GM12801 (cell line): ENCODE measurements around the gene GNG7.

Experiments
- TF ChIP-seq, protein P1 (sequence below): IDR thresholded peaks from one replicate; pipeline ENCODE4 v1.5.1; 2011; ENCODE audit warnings: control low read depth; ENCODE audit not compliant: insufficient read length; ENCODE audit errors: extremely low read depth

Gene GNG7

DNA sequence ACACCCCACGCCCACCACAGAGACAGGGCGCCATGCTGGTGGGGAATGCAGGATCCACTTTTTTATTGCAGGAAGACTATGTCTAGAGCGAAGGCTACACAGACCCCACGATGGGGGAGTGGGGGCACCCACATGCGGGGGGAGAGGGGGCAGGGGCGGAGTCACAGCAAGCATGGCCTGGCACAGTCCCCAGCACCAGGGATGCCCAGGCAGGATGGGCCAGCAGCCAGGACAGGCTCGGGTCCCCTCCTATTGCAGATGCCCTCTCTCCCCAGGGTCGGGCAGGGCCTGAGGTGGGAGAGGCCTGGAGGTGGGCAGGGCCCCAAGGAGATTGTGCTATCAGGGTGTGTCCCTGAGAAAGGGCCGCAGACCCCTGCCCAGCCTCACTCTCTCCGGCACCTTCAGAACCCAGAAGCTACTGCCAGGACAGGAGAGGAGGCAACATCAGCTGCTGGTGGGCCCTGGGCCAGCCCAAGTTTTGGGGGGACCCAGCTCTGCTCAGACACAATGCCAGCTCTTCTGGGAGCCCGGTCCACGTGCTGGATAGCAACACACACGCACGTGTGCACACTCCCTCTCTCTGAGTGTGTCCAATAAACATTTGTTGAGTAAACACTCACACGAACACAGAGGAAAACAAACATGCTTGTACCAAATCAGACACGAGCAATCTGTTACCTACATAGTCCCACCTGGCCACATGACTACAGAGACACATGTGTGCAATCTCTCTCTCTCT is 12.2 kb upstream of the GNG7 start:
- TF ChIP-seq, protein P1, sequence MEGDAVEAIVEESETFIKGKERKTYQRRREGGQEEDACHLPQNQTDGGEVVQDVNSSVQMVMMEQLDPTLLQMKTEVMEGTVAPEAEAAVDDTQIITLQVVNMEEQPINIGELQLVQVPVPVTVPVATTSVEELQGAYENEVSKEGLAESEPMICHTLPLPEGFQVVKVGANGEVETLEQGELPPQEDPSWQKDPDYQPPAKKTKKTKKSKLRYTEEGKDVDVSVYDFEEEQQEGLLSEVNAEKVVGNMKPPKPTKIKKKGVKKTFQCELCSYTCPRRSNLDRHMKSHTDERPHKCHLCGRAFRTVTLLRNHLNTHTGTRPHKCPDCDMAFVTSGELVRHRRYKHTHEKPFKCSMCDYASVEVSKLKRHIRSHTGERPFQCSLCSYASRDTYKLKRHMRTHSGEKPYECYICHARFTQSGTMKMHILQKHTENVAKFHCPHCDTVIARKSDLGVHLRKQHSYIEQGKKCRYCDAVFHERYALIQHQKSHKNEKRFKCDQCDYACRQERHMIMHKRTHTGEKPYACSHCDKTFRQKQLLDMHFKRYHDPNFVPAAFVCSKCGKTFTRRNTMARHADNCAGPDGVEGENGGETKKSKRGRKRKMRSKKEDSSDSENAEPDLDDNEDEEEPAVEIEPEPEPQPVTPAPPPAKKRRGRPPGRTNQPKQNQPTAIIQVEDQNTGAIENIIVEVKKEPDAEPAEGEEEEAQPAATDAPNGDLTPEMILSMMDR = no peak

DNA sequence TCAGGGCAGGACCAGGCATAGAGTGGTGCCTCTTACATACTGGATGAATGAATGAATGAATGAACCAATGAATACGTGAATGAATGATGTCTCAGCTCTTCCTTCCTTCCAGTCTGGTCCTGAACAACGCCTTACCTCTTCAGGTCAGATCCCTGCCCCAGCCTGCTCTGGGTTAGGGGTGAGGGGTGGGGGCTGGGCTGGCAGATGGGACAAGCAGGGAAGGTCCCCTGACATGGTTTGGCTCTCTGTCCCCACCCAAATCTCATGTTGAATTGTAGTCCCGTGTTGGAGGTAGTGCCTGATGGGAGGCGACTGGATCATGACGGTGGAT is 9.3 kb upstream of the GNG7 start:
- TF ChIP-seq, protein P1 = no peak

DNA sequence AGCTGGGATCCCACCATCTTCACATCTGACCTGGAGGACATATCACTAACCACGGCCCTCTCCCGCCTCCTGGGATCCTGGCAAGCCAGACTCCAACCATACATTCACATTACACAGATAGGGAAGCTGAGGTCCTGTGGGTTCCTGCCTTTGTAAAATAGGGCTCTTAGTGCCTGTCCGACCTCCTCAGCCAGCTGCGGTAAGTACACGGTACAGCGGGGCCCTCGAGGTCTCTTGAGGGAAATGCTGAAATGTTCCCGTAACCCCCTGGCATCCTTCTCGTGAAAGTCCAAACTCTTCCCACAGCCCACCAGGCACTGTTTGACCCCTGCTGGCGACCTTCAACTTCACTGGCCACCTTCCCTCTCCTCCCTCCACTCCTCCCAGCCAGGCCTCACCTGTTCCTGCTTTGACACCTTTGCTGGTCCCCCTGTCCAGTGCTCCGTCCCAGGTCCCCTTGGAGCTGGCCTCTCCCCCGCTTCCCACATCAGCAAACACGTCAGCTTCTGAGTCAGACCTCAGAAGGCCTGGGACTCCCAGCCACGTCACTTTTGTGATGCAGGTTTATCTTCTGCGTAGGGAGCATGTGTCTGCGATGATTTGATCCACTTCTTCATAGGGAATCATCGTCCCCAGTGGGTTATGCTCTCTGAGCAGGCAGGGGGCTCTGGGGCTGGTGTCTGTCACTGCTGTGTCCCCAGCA is 8.8 kb upstream of the GNG7 start:
- TF ChIP-seq, protein P1 = no peak

DNA sequence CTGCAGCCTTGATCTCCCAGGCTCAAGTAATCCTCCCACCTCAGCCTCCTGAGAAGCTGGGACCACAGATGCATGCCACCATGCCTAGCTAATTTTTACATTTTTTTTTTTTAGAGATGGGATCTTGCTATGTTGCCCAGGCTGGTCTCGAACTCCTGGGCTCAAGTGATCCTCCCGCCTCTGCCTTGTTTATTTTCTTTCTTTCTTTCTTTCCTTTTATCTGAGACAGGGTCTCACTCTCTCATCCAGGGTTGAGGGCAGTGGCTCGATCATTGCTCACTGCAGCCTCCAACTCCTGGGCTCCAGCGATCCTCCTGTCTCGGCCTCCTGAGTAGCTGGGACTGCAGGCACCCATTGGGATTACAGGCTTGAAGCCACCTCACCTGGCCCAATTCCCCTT is 3.8 kb upstream of the GNG7 start:
- TF ChIP-seq, protein P1 = no peak

DNA sequence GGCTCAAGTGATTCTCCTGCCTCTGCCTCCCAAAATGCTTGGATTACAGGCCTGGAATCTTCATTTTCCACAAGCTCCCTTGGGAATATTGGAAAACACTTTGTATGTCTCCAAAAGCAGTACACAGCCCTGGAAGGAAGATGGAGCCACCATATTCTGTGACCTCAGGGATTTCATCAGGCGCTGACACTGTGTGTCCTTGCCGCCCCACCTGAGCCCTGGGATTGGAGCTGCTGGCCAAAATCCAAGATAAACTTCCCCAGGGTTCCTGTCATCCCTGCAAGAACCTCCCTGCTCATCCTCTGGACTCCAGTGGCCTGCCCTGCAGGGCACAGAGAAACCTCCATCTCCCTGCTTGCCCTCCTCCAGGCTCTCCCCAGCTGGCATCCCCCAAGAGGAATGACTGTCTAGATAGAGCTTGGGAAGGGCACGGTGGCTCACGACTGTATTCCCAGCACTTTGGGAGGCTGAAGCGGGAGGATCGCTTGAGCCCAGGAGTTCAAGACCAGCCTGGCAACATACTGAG is 1.3 kb upstream of the GNG7 start:
- TF ChIP-seq, protein P1 = no peak

DNA sequence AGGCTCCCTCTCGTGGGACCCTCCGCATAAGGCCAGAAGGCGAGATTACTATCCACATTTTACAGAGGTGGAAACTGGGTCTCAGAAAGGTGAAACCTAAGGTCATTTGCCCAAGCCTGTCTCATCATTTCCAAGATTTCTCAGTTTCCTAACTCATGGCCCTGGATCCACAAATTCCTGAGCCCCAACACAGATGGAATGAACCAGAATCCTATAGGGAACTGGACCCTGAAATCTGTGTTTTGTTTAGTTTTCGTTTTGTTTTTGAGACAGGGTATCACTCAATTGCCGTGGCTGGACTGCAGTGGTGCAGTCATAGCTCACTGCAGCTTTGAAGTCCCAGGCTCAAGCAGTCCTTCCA is 563 bp upstream of the GNG7 start:
- TF ChIP-seq, protein P1 = no peak

DNA sequence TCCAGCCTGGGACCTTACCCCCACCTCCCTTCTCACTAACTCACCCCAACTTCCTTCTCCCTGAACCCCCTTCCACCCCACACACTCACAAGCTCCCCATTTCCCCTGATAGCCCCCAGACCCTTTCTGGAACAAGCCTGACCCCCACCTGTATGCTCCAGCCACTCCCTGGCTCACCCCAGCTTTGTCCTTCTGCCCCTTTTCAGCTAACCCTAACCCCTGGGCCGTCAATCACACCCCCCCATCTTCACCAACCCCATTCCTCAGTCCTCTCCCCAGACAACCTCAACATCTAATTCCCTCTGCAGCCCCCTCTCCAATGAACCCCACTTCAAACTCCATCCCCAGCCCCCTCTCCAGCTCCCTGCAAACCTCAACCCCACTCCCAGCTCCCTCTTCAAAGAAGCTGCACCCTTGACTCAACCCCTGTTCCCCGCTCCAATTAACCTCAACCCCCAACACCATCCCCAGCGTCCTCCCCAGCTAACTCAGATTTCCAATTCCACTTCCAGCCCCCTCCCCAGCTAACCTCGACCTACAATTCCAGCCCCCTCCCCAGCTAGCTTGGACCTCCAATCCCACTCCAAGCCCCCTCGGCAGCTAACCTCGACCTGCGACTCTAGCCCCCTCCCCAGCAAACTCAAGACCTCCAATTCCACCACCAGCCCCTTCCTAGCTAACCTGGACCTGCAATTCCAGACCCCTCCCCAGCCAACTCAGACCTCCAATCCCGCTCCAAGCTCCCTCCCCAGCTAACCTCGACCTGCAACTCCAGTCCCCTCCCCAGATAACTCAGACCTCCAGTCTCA is 929 bp downstream of the GNG7 start:
- TF ChIP-seq, protein P1 = no peak
